GM12878 (cell line): ENCODE data around the gene PAK5. TPM values are rescaled to one million over a fixed set of nuclear protein-coding genes. Genes with fewer than 3 reads are reported as not detected.

Experiments used
- ATAC-seq: fragments of 200-7000 bp; cut with Tn5 transposase; 3 replicates; pipeline ENCODE4 v1.9.1; 2020; ENCODE audit warnings: mild to moderate bottlenecking, moderate library complexity
- BruUV-seq: library from RNA; stranded (reverse); fragments of 400-500 nt; replicated peaks from 2 replicates; lab custom pipeline; 2021; lab: Mats Ljungman, UMichigan
- CTCF ChIA-PET: fragments of 300-600 bp; sonication (Branson Sonifier 250); formaldehyde crosslinking; extraction: SDS; loops from one replicate; lab custom pipeline; 2021; ENCODE audit warnings: inconsistent platforms; lab: Yijun Ruan, JAX
- POLR2A ChIA-PET: fragments of 350-600 bp; formaldehyde crosslinking; extraction: SDS; loops from one replicate; lab custom pipeline; 2021; ENCODE audit warnings: inconsistent platforms; lab: Charles Lee
- RAD21 ChIA-PET: fragments of 300-600 bp; sonication (Branson Sonifier 250); formaldehyde crosslinking; loops from one replicate; lab custom pipeline; 2023; ENCODE audit warnings: antibody characterized with exemption; ENCODE audit not compliant: unreplicated experiment; lab: Charles Lee
- SMC1A ChIA-PET: fragments of 300-600 bp; sonication (Branson Sonifier 250); formaldehyde crosslinking; loops from one replicate; lab custom pipeline; 2023; ENCODE audit not compliant: unreplicated experiment, uncharacterized antibody; lab: Charles Lee
- DNase-seq: peaks from one replicate; pipeline ENCODE4 v3.0.0-alpha.2; 2011; ENCODE audit warnings: low read depth, low spot score
- FAIRE-seq: peaks from 3 replicates; lab custom pipeline; 2011; peaks lifted over from hg19 to GRCh38; lab: Jason Lieb, UNC
- H2AFZ ChIP-seq: 2 replicates; pipeline ENCODE4 v1.6.0; 2011; ENCODE audit warnings: low read depth, low read length, control low read depth; ENCODE audit not compliant: control insufficient read depth
- H3K27ac ChIP-seq: 2 replicates; pipeline ENCODE4 v1.5.1; 2011; ENCODE audit warnings: control low read depth; ENCODE audit not compliant: control insufficient read depth, insufficient read depth
- H3K27me3 ChIP-seq, 2 experiments: replicated peaks in 1 of 2; 2 replicates each; pipeline versions ENCODE4 v1.6.0 to v1.6.1; 2011; ENCODE audit warnings: low read length in 1 of 2; ENCODE audit not compliant: control insufficient read depth in 2 of 2, insufficient read depth in 2 of 2
- H3K36me3 ChIP-seq, 2 experiments: 2 replicates each; pipeline ENCODE4 v1.5.1; 2011; ENCODE audit warnings: low read length in 1 of 2; ENCODE audit not compliant: control insufficient read depth in 2 of 2, insufficient read depth in 2 of 2
- H3K4me1 ChIP-seq: 2 replicates; pipeline ENCODE4 v1.6.1; 2011; ENCODE audit warnings: mild to moderate bottlenecking, low read length, moderate library complexity, mixed read lengths; ENCODE audit not compliant: control insufficient read depth, insufficient read depth
- H3K4me2 ChIP-seq: 2 replicates; pipeline ENCODE4 v1.6.0; 2011; ENCODE audit warnings: control low read depth; ENCODE audit not compliant: control insufficient read depth, insufficient read depth
- H3K4me3 ChIP-seq: fragments of 200-600 bp; sonication (generic); 2 replicates; pipeline ENCODE4 v1.5.1; 2016
- H3K79me2 ChIP-seq: 2 replicates; pipeline ENCODE4 v1.6.0; 2011; ENCODE audit warnings: low read length; ENCODE audit not compliant: control insufficient read depth, insufficient read depth
- H3K9ac ChIP-seq: 2 replicates; pipeline ENCODE4 v1.8.0; 2011; ENCODE audit warnings: low read length, control low read depth, mixed read lengths; ENCODE audit not compliant: control insufficient read depth, insufficient read depth
- H3K9me3 ChIP-seq: replicated peaks from 3 replicates; pipeline ENCODE4 v1.5.1; 2011; ENCODE audit warnings: mild to moderate bottlenecking, low read length; ENCODE audit not compliant: control insufficient read depth, insufficient read depth
- H4K20me1 ChIP-seq: 2 replicates; pipeline ENCODE4 v1.6.0; 2011; ENCODE audit not compliant: control insufficient read depth, insufficient read depth
- CBX5 ChIP-seq: sonication (generic); IDR thresholded peaks from 2 replicates; pipeline ENCODE4 v1.6.1; 2016; ENCODE audit warnings: low read depth, moderate library complexity, mild to moderate bottlenecking, inconsistent platforms
- EP300 ChIP-seq, 2 experiments: fragments of 150-350 bp in 1 of 2; IDR thresholded peaks; 2 replicates each; pipeline ENCODE4 v1.6.1; 2011 to 2012; ENCODE audit warnings: low read depth in 2 of 2, low read length in 2 of 2, borderline replicate concordance in 1 of 2, improper control_type of control experiment in 1 of 2, inconsistent platforms in 1 of 2; ENCODE audit not compliant: control insufficient read depth in 1 of 2
- FOS ChIP-seq: IDR thresholded peaks from 3 replicates; pipeline ENCODE4 v1.6.1; 2011; ENCODE audit warnings: borderline replicate concordance; ENCODE audit not compliant: insufficient read length; ENCODE audit errors: extremely low read depth
- IRF4 ChIP-seq: IDR thresholded peaks from 2 replicates; pipeline ENCODE4 v1.6.1; 2011; ENCODE audit warnings: low read depth, low read length
- MTA3 ChIP-seq: IDR thresholded peaks from 2 replicates; pipeline ENCODE4 v1.6.1; 2012; ENCODE audit warnings: low read length, inconsistent platforms, borderline replicate concordance
- NFXL1 ChIP-seq: fragments of 450-650 bp; IDR thresholded peaks from 2 replicates; pipeline ENCODE4 v1.6.1; 2017; ENCODE audit warnings: antibody characterized with exemption, mild to moderate bottlenecking, borderline replicate concordance
- RAD21 ChIP-seq: IDR thresholded peaks from 2 replicates; pipeline ENCODE4 v1.6.1; 2011; ENCODE audit warnings: mild to moderate bottlenecking, low read depth, low read length, moderate library complexity; ENCODE audit not compliant: insufficient read depth
- REST ChIP-seq: IDR thresholded peaks from 2 replicates; pipeline ENCODE4 v1.6.1; 2012; ENCODE audit warnings: mild to moderate bottlenecking, low read depth, low read length
- SMARCA5 ChIP-seq: fragments of 450-650 bp; IDR thresholded peaks from 2 replicates; pipeline ENCODE4 v1.6.1; 2017; ENCODE audit warnings: mild to moderate bottlenecking
- SREBF2 ChIP-seq: IDR thresholded peaks from 2 replicates; pipeline ENCODE4 v1.6.1; 2012; ENCODE audit warnings: mild to moderate bottlenecking, low read length
- STAT1 ChIP-seq: fragments of 450-650 bp; conservative IDR thresholded peaks from 2 replicates; pipeline ENCODE4 v1.6.1; 2014; ENCODE audit warnings: antibody characterized with exemption, mild to moderate bottlenecking
- TCF12 ChIP-seq: IDR thresholded peaks from 2 replicates; pipeline ENCODE4 v1.6.1; 2011; ENCODE audit warnings: low read depth, mild to moderate bottlenecking, low read length
- TCF7 ChIP-seq: IDR thresholded peaks from 2 replicates; pipeline ENCODE4 v1.6.1; 2014; ENCODE audit warnings: antibody characterized with exemption, borderline replicate concordance
- WGBS: methylation state at CpG from one replicate; pipeline ENCODE4 v1.1.6; 2016; ENCODE audit warnings: low lambda C conversion rate; ENCODE audit not compliant: insufficient replicate concordance, insufficient coverage; ENCODE audit errors: missing lambda C conversion rate; 5-methylcytosine and 5-hydroxymethylcytosine counted together
- in situ Hi-C: fragments of 300-500 bp; cut with MboI; formaldehyde crosslinking; loops from 9 replicates; pipeline ENCODE4 v1.14.3; 2018; ENCODE audit warnings: mixed read lengths
- intact Hi-C: fragments of 100-400 bp; cut with micrococcal nuclease; formaldehyde crosslinking; loops from one replicate; pipeline ENCODE4 v1.14.2; 2022; ENCODE audit not compliant: unreplicated experiment
- polyA plus RNA-seq, 11 experiments: library from polyadenylated mRNA; depleted of rRNA in 4 of 11; unstranded in 6 of 11; stranded (reverse) in 5 of 11; fragments of >200 nt; fragmentation: Nextera tagmentation in 4 of 11; fragmentation: Illumina TruSeq in 1 of 11; extraction: Ambion mirVana in 4 of 11; extraction: Trizol in 1 of 11; gene quantifications; 1 replicate in 1 of 11; 2 replicates in 10 of 11; pipeline versions ENCODE4 v1.2.1 to v1.2.3, GENCODE V29; 2011 to 2016; ENCODE audit warnings: inconsistent platforms in 2 of 11, missing spikeins in 2 of 11, low read depth in 1 of 11
- total RNA-seq, 4 experiments: library from RNA; depleted of rRNA in 3 of 4; stranded (reverse); fragments of >200 nt in 3 of 4; fragmentation: Illumina TruSeq in 1 of 4; extraction: Trizol in 1 of 4; gene quantifications; 2 replicates each; pipeline versions ENCODE4 v1.2.1 to v1.2.3, GENCODE V29; 2013 to 2021

Gene PAK5
- total and polyA plus RNA-seq, 10 of the 15 experiments (the other 5 are each of a cell fraction or from before 2014, with no cell fraction given), result not detected

- Histone ChIP-seq H3K9me3 (no peaks in the 10 kb centered on the region), H3K27me3 (no peaks in the 10 kb centered on the region), H3K9ac (no peak overlapping the region), H3K4me3 (no peak overlapping the region), H3K79me2 (no peaks in the 10 kb centered on the region), H2AFZ (no peak overlapping the region), H3K36me3 (no peaks in the 10 kb centered on the region), H4K20me1 (no peaks in the 10 kb centered on the region), H3K4me1 (no peaks in the 10 kb centered on the region), H3K27ac (no peak overlapping the region), H3K4me2 (no peak overlapping the region)
- intact Hi-C loops (no loop called here), in situ Hi-C loops (no loop called here)
- TF ChIP-seq SMARCA5, result no peak
- no peak for TF ChIP-seq REST
- no peak for TF ChIP-seq MTA3
- no peak for TF ChIP-seq STAT1
- no peak for TF ChIP-seq RAD21
- no peak for TF ChIP-seq SREBF2
- TF ChIP-seq IRF4, result no peak
- TF ChIP-seq CBX5, result no peak
- TF ChIP-seq TCF12, result no peak
- TF ChIP-seq NFXL1, result no peak
- TF ChIP-seq EP300 (IDR thresholded peaks at IDR 0.05; ENCODE audit: borderline replicate concordance in 1 of 2, control insufficient read depth in 1 of 2, low read depth in 2 of 2, low read length in 2 of 2), result no peak
- no peak for TF ChIP-seq FOS
- no peak for TF ChIP-seq TCF7
- FAIRE-seq, result no peak
- BruUV-seq, result no TSS peak
- ChIA-PET POLR2A (no interaction called here), RAD21 (no interaction called here), SMC1A (no interaction called here), CTCF (no interaction called here)
- DNase-seq, result no peak
- 17% methylated on average over 4 of the region's 4 CpGs for WGBS
- no peak for ATAC-seq
Measured at GRCh38 chr20:9668381-9668780, 170.5 kb downstream of the PAK5 start.
